Endothelial cell of umbilical vein (primary cell): ENCODE results near the gene TSPAN18.

Source experiments
- EZH2 ChIP-seq: IDR thresholded peaks from 2 replicates; pipeline ENCODE4 v1.6.1; 2012; ENCODE audit warnings: borderline replicate concordance, low read depth, mild to moderate bottlenecking, moderate library complexity, low read length, inconsistent platforms; ENCODE audit not compliant: severe bottlenecking
- JUN ChIP-seq: IDR thresholded peaks from 2 replicates; pipeline ENCODE4 v1.6.1; 2011; ENCODE audit warnings: borderline replicate concordance, low read depth; ENCODE audit not compliant: insufficient read length, insufficient read depth
- POLR2A ChIP-seq: IDR thresholded peaks from 2 replicates; pipeline ENCODE4 v1.6.1; 2012; ENCODE audit warnings: low read depth, mild to moderate bottlenecking, control low read depth, low read length
- POLR2AphosphoS5 ChIP-seq: IDR thresholded peaks from 2 replicates; pipeline ENCODE4 v1.6.1; 2012; ENCODE audit warnings: low read depth, mild to moderate bottlenecking, control low read depth, low read length, moderate library complexity; ENCODE audit not compliant: insufficient read depth
- TF ChIP-seq, protein P1 (sequence below), 2 donors: IDR thresholded peaks; 1 replicate in 1 of 2; 2 replicates in 1 of 2; pipeline ENCODE4 v1.5.1; 2011; ENCODE audit warnings: low read length in 2 of 2, mild to moderate bottlenecking in 2 of 2, moderate library complexity in 2 of 2, control low read depth in 1 of 2, inconsistent platforms in 1 of 2, low read depth in 1 of 2; ENCODE audit not compliant: insufficient read depth in 1 of 2; ENCODE audit errors: extremely low read depth in 1 of 2
- TF ChIP-seq, protein P2 (sequence below): IDR thresholded peaks from 2 replicates; pipeline ENCODE4 v1.6.1; 2011; ENCODE audit not compliant: insufficient read depth, insufficient read length

DNA sequence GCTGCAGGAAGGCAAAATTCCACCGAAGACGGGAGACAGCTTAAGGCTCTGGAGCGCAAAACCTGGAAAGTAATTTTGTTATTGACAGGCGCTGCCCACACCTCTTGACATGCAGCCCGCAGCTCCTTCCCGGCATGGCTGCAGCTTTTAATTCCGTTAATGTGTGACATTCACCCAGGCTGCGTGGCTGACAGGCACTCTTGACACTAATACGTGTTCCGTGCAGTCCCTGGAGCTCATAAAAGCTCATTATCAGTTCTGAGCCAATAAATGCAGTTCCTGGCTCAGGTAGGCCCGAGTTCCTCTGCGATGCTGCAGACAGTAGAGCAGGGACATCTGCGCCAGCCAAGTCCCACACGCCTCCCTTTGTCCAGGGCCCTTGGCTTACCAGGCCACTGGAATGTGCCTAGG lies 34.8 kb downstream of the TSPAN18 start:
- TF ChIP-seq POLR2AphosphoS5 (no peak), POLR2A (no peak), JUN (no peak), EZH2 (no peak)
- TF ChIP-seq, protein P1, sequence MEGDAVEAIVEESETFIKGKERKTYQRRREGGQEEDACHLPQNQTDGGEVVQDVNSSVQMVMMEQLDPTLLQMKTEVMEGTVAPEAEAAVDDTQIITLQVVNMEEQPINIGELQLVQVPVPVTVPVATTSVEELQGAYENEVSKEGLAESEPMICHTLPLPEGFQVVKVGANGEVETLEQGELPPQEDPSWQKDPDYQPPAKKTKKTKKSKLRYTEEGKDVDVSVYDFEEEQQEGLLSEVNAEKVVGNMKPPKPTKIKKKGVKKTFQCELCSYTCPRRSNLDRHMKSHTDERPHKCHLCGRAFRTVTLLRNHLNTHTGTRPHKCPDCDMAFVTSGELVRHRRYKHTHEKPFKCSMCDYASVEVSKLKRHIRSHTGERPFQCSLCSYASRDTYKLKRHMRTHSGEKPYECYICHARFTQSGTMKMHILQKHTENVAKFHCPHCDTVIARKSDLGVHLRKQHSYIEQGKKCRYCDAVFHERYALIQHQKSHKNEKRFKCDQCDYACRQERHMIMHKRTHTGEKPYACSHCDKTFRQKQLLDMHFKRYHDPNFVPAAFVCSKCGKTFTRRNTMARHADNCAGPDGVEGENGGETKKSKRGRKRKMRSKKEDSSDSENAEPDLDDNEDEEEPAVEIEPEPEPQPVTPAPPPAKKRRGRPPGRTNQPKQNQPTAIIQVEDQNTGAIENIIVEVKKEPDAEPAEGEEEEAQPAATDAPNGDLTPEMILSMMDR (IDR thresholded peaks at IDR 0.05; ENCODE audit: extremely low read depth in 1 of 2, insufficient read depth in 1 of 2, low read depth in 1 of 2, low read length in 2 of 2) = no peak
- TF ChIP-seq, protein P2, sequence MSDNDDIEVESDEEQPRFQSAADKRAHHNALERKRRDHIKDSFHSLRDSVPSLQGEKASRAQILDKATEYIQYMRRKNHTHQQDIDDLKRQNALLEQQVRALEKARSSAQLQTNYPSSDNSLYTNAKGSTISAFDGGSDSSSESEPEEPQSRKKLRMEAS = no peak
